Frontal cortex (tissue), 4 donors: Measurements from ENCODE around the gene ATXN1. TPM values are rescaled to one million over a fixed set of nuclear protein-coding genes. Genes with fewer than 3 reads are reported as not detected.
"Not testable (repeated sequence)": the region's sequence is repeated elsewhere in the genome, so short reads cannot be mapped to it uniquely, and the experiment has no call there.

Source experiments
- DNase-seq, 2 donors: peaks; one replicate each; pipeline ENCODE4 v3.0.0; 2012; ENCODE audit warnings: low spot score in 2 of 2
- FAIRE-seq: peaks from 2 replicates; lab custom pipeline; 2012; peaks lifted over from hg19 to GRCh38; lab: Jason Lieb, UNC
- total RNA-seq: library from RNA; depleted of rRNA; stranded (reverse); fragments of >200 nt; gene quantifications from one replicate; pipeline ENCODE4 v1.2.3, GENCODE V29; 2014
- donor health status: control.
- donor health status: control.
- donor health status: control.

Gene ATXN1
- total RNA-seq, 1 donor from 2014 or later: 52.2 TPM

GRCh38 chr6:16394632-16395031 lies 366.6 kb downstream of the ATXN1 start:
- no peak for FAIRE-seq
- DNase-seq: no peak

GRCh38 chr6:16393326-16393725 lies 367.9 kb downstream of the ATXN1 start:
- DNase-seq (no peak), FAIRE-seq (no peak)

DNA sequence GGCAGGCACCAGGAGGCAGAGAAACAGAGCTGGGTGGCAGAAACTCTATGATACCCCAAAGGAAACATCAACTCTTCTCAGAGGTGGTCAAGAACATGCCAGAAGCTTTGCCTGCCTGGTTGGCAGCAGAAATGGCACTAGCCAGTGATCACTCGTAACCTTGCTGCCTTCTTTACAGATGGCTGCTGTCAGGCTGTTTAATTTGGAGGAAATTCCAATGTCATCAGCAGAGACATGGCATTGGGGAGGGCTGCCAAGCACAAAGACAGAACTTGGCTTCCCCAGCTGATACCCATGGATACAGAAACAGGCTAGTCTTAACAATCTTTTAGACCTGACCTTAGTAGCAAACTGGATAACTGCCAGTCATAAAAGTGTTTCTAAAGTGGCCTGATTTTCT lies 369.2 kb downstream of the ATXN1 start:
- no peak for DNase-seq
- FAIRE-seq: no peak

DNA sequence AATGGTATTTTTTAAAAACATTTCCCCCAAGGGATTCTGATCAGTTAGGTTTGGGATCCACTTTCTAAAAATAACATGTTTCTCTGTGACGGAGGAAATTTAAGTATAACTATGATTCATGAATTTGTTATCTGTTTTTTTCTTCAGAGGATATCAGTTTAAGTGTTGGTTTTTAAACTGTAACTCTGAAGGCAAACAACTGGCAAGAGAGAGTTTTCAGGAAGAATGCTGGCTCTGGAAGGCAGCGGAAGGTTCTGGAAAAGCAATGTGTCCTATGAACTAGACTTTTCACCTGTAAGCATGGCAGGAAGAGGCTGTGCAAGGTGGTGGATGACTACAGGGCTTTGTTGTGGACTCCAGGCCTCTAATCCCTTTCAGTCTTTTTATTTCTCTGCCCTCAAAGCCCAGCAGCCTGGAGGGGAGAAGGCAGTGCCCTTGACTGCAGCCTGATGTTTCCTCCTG lies 369.8 kb downstream of the ATXN1 start:
- FAIRE-seq: no peak
- no peak for DNase-seq

DNA sequence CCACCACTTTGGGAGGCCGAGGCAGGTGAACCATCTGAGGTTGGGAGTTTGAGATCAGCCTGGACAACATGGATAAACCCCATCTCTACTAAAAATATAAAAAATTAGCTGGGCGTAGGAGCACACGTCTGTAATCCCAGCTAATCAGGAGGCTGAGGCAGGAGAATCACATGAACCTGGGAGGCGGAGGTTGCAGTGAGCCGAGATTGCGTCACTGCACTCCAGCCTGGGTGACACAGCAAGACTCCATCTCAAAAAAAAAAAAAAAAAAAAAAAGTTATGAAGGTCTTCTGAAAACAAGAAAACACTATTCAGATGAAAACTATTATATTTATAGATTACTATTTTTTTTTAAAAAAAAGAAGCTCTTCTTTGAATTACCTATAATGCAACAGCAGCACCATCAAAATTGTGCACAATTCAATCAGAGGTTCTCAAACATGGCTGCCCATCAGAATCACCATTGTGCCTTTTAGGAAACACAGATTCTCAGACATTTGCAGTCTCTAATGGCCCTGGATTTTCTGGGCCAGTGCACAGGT lies 370.3 kb downstream of the ATXN1 start:
- not testable (repeated sequence) for DNase-seq, FAIRE-seq

DNA sequence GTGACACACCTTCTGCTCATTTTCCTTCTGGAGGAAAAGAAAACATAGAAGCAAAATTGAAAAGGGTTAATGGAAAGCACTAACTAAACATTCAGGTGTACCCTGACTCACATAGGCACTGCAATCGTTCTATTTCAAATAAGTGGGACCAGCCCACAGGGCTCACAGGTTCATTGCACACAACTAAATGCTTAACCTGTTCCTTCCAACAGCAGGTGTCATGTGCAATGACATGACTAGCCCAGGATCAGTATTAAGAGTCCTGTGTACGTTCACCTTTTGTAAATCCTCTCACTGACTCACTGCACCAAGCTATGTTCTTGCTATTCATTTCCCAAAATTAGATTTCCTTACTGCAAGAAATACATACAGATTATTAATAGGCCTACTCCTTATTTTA lies 371.6 kb downstream of the ATXN1 start:
- no peak for DNase-seq
- no peak for FAIRE-seq

- DNase-seq (no peak), FAIRE-seq (no peak)
Measured at GRCh38 chr6:16388488-16388887, 372.8 kb downstream of the ATXN1 start.

DNA sequence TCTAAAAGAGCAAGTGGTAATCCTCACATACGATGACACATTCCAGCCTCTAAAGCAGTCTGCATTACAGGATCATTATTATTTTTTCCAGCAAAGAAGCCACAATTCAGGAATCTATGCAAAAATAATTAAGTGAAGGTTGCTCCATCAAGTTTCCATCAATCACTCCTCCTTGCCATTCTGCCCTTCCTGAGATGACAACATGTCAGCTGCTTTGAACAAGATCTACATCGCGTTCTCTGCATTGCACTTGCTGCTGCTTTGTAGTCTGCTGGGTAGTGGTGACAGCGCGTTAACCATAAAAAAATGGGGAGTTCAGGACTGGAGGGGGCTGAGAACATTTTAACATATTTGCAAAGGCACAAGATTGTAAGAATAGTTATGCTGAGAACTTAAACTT lies 375.2 kb downstream of the ATXN1 start:
- no peak for DNase-seq
- no peak for FAIRE-seq

GRCh38 chr6:16383607-16384206 lies 377.6 kb downstream of the ATXN1 start:
- FAIRE-seq (no peak), DNase-seq (no peak)

GRCh38 chr6:16381968-16382367 lies 379.3 kb downstream of the ATXN1 start:
- DNase-seq, FAIRE-seq: not testable (repeated sequence)

DNA sequence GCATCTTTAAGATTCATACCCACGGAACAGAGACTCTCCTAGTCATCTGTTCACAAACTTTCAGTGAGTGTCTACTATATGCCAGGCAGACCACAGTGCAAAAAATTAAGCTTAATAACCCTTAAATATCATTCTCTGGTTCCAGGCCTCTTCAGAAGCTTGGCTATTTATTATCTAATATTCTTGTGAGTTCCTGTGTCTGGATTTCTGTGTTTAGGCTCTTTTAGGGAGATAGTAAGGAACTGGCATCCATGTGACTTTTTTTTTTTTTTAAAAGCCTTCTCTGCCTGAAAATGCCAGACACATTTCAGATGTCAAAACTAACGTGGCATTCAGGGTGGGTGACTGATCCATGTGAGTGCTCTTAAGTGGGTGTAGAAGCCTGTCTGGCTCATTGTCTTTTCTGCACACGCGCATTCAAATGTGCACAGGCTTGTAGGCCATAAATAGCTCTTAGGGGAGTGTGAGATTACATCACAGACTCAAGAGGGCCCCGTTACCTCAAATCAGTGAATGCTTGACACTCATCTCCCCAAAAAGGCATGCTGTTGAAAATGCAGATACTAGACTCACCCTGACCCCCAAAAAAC lies 380.9 kb downstream of the ATXN1 start:
- DNase-seq: no peak
- no peak for FAIRE-seq

GRCh38 chr6:16378360-16378759 lies 382.9 kb downstream of the ATXN1 start:
- not testable (repeated sequence) for DNase-seq, FAIRE-seq

DNA sequence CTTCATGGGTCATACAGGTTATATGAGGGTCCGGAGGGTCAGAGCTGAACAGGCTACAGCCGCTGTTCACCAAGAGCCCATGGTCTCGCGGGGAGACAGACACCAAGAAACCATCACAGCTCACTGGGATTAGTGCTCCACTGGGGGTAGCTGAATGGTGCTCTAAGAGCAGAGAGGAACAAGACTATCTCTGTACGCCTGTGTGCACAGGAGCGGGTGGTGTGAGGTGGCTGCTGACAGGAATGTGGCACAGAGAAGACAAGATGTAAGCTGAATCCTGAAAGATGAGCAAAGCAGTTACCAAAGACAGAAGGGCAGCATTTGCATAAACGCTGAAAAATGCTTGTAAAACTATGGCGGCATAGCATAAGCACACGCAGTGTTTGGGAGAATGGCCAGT lies 383.8 kb downstream of the ATXN1 start:
- FAIRE-seq (no peak), DNase-seq (no peak)

DNA sequence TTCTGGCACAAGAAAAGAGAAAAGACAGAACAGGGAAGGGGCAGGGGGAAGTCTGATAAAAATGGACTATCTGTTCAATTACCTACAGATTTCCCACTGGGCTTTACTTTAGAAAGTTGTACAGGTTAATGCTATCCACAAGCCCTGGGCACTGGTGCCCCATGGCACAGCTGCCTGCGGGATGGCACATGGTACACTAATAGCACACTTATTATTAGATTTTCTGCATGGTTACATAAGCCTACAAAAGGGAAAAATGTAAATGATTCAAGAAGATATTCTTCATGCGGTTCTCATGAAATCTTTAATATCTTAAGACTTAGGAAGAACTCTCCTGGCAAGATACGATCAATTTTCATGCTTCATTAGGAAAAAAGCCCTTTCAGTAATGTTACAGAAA lies 385.4 kb downstream of the ATXN1 start:
- FAIRE-seq (no peak), DNase-seq (no peak)

- DNase-seq (no peak), FAIRE-seq (no peak)
Measured at GRCh38 chr6:16375206-16375605, 386.1 kb downstream of the ATXN1 start.

- DNase-seq (no peak), FAIRE-seq (no peak)
Measured at GRCh38 chr6:16374461-16375200, 386.6 kb downstream of the ATXN1 start.

GRCh38 chr6:16374016-16374415 lies 387.2 kb downstream of the ATXN1 start:
- FAIRE-seq (no peak), DNase-seq (no peak)

GRCh38 chr6:16372029-16372776 lies 389.1 kb downstream of the ATXN1 start:
- no peak for DNase-seq
- no peak for FAIRE-seq

- FAIRE-seq (no peak), DNase-seq (no peak)
Measured at GRCh38 chr6:16371401-16371800, 389.9 kb downstream of the ATXN1 start.

- FAIRE-seq (no peak), DNase-seq (no peak)
Measured at GRCh38 chr6:16370943-16371342, 390.3 kb downstream of the ATXN1 start.
